GM18517 (cell line): ENCODE data around the gene CTU1.

Experiments used
- ATAC-seq: cut with Tn5 transposase; IDR thresholded peaks from one replicate; pipeline ENCODE4 v1.9.1; 2021; ENCODE audit warnings: mild to moderate bottlenecking, moderate library complexity; ENCODE audit not compliant: unreplicated experiment

Gene CTU1

GRCh38 chr19:51107406-51108065 lies 673 bp downstream of the CTU1 start:
- ATAC-seq, result no peak

DNA sequence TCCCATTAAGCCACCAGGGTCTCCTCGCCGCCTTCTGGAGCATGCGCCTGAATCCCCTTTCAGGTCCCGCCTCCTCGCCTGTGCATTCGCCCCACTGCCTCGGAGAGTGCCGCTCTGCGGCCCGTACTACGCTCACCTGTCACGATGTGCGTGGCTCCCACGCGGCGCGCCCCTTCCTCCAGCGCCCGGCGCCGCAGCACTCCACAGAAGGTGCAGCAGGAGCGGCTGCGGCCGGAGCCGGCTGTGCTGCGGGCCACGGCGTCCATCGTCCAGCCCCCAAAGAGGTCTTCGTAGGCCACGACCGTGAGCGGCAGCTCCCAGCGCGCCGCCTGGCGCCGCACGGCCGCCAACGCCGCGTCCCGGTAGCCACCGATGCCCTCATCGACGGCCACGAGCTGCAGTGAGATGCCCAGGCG lies 4.3 kb downstream of the CTU1 start:
- ATAC-seq, result no peak

- no peak for ATAC-seq
These were observed 5.2 kb downstream of the CTU1 start for GRCh38 chr19:51102991-51103390.

- ATAC-seq, result no peak
These were observed 6.9 kb downstream of the CTU1 start for GRCh38 chr19:51101171-51101865.

GRCh38 chr19:51100601-51101000 lies 7.6 kb downstream of the CTU1 start:
- no peak for ATAC-seq

DNA sequence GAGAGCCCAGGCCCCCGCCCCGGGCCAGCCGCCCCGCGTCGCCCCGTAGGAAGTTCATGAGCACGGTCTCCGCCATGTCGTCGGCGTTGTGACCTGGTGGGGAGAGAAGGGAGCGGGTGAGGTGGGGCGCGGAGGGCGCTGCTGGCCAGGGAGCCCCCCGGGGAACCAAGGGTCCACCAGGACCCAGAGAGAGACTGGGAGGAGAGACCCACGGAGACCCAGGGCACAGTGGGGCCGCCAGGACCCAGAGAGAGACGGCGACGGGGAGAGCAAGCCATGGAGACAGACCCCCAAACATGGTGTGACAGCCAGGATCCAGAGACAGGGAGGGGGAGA lies 9.2 kb downstream of the CTU1 start:
- ATAC-seq, result no peak

GRCh38 chr19:51098365-51099046 lies 9.7 kb downstream of the CTU1 start:
- no peak for ATAC-seq

DNA sequence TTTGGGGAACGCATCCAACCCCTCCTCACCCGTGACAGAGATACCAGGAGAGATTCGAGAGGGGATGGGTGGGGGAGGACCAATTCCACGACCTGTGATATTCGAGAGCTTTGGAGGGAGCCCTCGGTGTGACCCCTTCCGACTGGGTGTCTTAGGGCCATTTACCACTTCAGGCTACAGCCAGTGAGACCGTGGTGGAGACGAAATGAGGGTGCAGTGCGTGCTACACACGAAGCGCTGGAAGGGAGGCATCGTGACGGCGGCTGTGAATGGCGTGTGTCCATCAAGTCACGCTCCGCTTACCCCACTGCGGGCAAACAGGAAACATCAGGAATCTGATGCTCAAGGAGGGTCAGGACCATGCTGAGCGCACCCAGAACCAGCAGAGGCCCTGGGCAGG lies 10.4 kb downstream of the CTU1 start:
- ATAC-seq, result no peak

DNA sequence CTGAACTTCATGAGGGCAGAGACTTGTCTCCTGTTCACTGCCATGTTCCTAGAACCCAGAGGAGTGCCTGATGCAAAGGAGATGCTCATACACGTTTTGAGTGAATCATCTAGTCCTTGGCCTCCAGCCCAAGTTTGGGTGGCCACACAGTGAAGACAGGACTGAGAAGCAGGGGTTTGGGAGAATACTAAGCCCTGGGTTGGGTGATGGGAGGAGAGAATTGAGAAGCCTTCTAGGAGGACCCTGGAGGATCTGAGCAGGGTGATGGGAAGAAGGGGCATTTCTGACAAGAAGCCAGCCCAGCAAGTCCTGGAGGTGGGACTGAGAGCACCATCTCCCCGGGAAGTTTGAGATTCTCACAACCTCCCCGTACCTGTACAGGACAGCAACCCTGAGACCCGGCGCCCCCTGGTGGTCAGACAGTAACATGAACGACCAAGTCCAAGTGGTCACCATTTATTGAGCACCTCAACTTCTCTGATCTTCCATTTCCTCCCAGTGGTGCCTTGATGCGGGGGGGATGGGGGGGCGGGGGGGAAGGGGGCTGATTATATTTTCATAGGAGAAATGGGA lies 11.0 kb downstream of the CTU1 start:
- no peak for ATAC-seq

DNA sequence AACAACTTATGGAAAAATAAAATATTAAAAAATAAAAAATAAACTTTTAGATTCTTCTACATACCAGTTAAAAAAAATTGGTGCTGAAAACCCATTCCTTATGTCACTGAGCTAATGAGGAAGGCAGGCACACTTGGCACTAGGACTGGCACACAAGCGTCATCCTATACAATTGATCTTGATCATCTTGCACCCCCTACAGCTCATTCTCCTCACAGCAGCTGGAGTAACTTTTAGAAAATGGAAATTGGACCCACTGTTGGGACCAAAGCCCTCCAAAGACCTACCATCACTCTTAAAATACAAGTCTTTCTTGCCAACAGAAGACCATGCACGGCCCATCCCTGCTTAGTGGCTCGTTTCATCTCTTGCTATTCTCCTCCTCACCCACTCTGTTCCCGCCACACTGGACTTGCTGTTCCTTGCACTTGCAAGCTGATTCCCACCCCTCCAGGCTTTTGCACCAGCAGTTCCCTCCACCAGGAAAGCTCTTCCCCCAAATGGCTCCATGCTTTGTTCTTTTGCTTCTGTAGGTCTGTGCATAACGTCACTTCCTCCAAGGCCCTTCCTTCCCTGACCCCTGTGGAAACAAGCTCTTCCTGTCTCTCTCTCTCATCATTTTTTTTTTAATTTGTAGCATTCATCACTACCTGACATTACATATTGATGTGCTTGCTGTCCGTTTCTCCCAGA lies 11.6 kb downstream of the CTU1 start:
- no peak for ATAC-seq

- no peak for ATAC-seq
These were observed 13.4 kb downstream of the CTU1 start for GRCh38 chr19:51094696-51095279.

DNA sequence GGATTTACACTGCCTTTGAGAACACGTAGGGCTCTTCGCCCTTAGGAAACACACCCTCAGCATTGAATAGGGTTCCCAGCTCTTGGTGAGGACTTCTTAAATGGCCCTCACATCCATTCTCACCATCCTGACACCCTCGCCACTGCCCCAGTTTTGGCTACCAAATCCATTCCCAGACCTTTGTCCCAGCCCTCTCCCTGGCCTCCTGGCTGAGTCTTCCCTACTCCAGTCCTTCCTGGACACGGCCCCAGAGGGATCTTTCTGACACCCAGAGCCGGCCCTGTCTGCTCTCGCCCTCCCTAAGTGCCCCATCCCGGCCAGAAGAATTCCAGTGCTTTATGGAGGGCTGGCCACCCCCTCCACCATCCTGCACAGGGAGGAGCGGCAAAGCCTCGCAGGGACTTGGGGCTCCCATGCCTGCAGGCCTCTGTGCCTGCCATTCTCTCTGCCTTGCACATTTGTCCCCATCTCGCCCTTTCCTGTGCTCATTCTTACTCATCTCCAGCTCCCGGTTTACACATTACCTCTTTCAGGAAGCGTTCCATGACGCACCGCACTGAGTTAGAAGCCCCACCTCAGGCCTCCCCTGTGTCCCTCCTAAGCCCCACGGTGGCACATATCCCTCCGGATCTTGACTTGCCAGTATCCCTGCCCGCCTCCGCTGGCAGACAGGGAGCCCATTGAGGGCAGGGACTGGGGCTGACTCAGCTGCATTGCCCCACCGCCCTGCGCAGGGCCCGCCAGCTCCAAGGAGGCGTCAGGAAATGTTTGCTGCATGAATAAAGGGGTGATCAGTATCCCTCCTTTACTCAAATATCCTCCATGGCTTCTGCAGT lies 14.5 kb downstream of the CTU1 start:
- ATAC-seq, result no peak

- ATAC-seq, result no peak
These were observed 15.1 kb downstream of the CTU1 start for GRCh38 chr19:51093101-51093500.

DNA sequence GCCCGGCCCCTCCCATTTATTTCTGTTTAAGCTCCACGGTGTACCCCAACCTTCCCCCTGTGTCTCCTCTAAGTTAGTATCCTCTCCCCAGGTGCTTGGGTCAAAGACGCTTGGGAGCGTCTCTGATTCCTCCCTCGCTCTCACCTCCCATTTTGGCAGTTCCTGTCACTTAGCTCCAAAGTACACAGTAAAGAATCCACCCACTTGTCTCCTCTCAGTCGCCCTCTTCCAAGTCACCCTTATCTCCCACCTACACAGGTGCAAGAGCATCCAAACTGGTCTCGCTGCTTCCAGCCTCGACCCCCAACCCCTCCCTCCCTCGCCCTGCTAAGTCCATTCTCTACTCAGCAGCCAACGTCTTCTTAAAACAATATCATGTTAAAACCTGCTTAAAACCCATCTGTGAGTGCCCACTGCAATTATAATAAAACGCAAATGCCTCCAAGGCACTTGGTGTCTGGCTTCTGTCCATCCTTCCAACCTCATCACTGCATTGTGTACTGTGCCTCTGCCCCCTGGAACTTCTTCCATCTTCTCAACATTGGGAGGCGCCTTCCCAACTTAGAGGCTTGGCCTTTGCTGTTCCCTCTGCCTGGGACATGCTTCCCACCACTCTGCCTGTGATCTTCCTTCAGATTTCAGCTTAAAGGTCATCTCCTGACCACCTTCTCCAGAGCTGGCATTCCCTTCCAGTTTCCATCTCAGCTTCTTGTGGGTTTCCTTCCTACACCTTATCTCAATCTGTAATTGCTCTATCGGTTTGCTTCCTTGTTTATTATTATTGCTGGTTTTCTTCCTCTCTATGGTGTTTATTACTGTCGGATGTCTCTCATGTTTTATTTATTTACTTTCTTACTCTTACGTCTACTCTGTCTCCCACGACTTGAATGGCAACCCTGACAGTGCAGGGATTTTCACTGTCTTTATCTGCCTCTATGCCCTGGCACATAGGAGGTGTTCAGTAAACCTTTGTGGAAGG lies 16.0 kb downstream of the CTU1 start:
- ATAC-seq, result no peak

DNA sequence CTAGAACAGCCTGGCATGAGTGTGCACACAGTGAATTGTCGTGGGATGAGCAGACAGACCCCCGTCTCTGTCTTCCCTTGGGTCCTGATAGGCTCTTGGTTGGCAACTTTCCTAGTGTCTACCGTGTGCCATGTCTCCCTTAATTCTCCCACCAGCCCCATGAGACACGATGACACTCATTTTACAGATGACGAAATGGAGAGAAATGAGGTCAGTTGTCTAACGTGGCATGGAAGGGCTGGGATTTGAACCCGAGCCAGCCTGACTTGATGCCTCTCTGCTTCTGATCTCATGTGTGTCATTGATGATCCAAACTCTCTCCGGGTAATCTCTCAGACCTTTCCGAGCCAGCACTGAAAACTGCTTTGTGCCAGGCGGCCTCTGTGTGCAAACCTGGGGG lies 17.1 kb downstream of the CTU1 start:
- ATAC-seq, result no peak

- ATAC-seq, result no peak
These were observed 17.7 kb downstream of the CTU1 start for GRCh38 chr19:51090471-51090870.

DNA sequence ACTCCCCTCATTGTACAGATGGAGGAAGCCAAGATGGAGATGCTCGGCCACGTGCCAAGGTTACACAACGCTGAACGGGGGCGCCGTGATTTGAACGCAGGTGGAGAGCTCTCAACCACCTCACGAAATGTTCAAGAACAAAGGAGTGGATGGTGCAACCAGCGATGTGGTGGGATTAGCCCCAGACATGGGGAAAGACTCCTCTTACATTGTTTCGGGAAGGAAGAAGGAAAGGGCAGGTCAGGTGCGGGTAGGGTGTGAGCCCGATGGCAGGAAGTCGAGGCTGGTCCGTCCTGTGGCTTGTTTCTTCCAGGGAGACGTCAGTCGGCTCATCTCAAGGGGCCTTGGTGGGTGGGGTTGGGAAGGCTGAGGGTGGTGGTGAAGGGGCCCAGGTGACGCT lies 18.4 kb downstream of the CTU1 start:
- ATAC-seq, result no peak

- ATAC-seq, result no peak
These were observed 21.9 kb downstream of the CTU1 start for GRCh38 chr19:51086153-51086850.
